Gastroesophageal sphincter (tissue), 4 donors: ENCODE data around the gene LMO7. TPM values are rescaled to one million over a fixed set of nuclear protein-coding genes. Genes with fewer than 3 reads are reported as not detected.

ENCODE experiments used
- ATAC-seq: fragments of 150-250 bp; one replicate; pipeline ENCODE4 v1.9.1; 2016; ENCODE audit warnings: mild to moderate bottlenecking, moderate library complexity
- H3K27ac ChIP-seq, 4 donors: fragments of 200-600 bp; sonication (generic) in 3 of 4; 1 replicate in 3 of 4; 2 replicates in 1 of 4; pipeline ENCODE4 v1.5.1; 2016 to 2019
- H3K27me3 ChIP-seq: fragments of 200-600 bp; sonication (generic); one replicate; pipeline ENCODE4 v1.5.1; 2019
- H3K36me3 ChIP-seq, 2 donors: fragments of 200-600 bp; sonication (generic); one replicate each; pipeline ENCODE4 v1.5.1; 2019; ENCODE audit warnings: control low read depth in 1 of 2
- H3K4me1 ChIP-seq, 3 donors: fragments of 200-600 bp; sonication (generic); 1 replicate in 2 of 3; 2 replicates in 1 of 3; pipeline ENCODE4 v1.5.1; 2016 to 2019; ENCODE audit warnings: control low read depth in 2 of 3
- H3K4me3 ChIP-seq, 2 donors: fragments of 200-600 bp; sonication (generic); one replicate each; pipeline ENCODE4 v1.5.1; 2019; ENCODE audit warnings: mild to moderate bottlenecking in 1 of 2, moderate library complexity in 1 of 2
- H3K9me3 ChIP-seq, 3 donors: fragments of 200-600 bp; sonication (generic); one replicate each; pipeline ENCODE4 v1.5.1; 2017 to 2019; ENCODE audit warnings: control low read depth in 2 of 3
- CTCF ChIP-seq, 4 experiments: fragments of 200-600 bp in 2 of 4; fragments of 450-650 bp in 2 of 4; sonication (generic) in 1 of 4; IDR thresholded peaks; one replicate each; pipeline ENCODE4 v1.5.1; 2017 to 2019; ENCODE audit warnings: antibody characterized with exemption in 4 of 4, mild to moderate bottlenecking in 2 of 4, moderate library complexity in 2 of 4
- EP300 ChIP-seq: sonication (generic); formaldehyde crosslinking; IDR thresholded peaks from one replicate; pipeline ENCODE4 v1.6.1; 2017; ENCODE audit warnings: antibody characterized with exemption, mild to moderate bottlenecking
- POLR2A ChIP-seq, 2 donors: fragments of 450-650 bp; IDR thresholded peaks; one replicate each; pipeline ENCODE4 v1.6.1; 2017; ENCODE audit warnings: antibody characterized with exemption in 2 of 2, mild to moderate bottlenecking in 2 of 2, moderate library complexity in 1 of 2
- POLR2AphosphoS5 ChIP-seq: sonication (generic); formaldehyde crosslinking; IDR thresholded peaks from one replicate; pipeline ENCODE4 v1.6.1; 2017; ENCODE audit warnings: antibody characterized with exemption
- WGBS, 2 donors: methylation state at CpG; one replicate each; pipeline ENCODE4 v1.1.5; 2018; ENCODE audit warnings: low coverage in 1 of 2; 5-methylcytosine and 5-hydroxymethylcytosine counted together
- total RNA-seq, 4 donors: library from RNA; depleted of rRNA; stranded (reverse); fragments of >200 nt; gene quantifications; one replicate each; pipeline ENCODE4 v1.1.0, GENCODE V29; 2016

Gene LMO7
- total RNA-seq, 4 donors from 2014 or later, result 15.1 to 45.0 (median 26.8) TPM

DNA sequence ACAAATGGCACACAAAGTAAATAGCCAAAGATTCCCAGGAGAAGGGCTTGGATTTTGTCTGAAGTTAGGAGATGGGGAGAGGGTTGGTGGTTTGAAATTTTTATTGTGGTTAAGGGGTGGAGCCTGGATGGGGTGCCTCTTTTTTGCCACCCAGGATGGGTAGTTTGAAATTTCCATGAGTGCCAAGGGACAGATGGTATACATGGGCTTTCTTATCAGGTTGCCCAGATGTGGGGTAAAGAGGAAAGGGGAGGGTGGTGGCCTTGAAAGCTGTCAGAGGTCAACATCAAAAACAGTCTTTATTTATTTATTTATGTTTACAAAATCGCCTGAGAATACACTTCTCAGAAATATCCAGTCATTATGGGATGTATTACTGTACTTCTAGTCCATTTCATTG, 46.2 kb downstream of the LMO7 start:
- TF ChIP-seq POLR2AphosphoS5 (no peak), CTCF (IDR thresholded peaks at IDR 0.05) (no peak), POLR2A (IDR thresholded peaks at IDR 0.05) (no peak), EP300 (no peak)
- Histone ChIP-seq H3K27ac (no peak overlapping the region), H3K9me3 (no peaks in the 10 kb centered on the region), H3K36me3 (no peaks in the 10 kb centered on the region), H3K4me1 (peaks cover 0 to 6% (median 0%) of the 10 kb centered on the region in 3 donors), H3K27me3 (no peaks in the 10 kb centered on the region), H3K4me3 (no peak overlapping the region)
- 63 to 71% methylated on average over 1 of the region's 1 CpG for WGBS, 2 donors
- ATAC-seq, result no peak

GRCh38 chr13:75685239-75685697, 49.1 kb downstream of the LMO7 start:
- H3K36me3 ChIP-seq, result no peaks in the 10 kb centered on the region
- no peak for TF ChIP-seq EP300
- peak in 1 of 4 experiments; percentile 21 for TF ChIP-seq CTCF (IDR thresholded peaks at IDR 0.05)
- WGBS, 2 donors, result 14 to 20% methylated on average over 1 to 2 of the region's 2 CpGs
- H3K4me3 ChIP-seq, result no peak overlapping the region
- no peak for ATAC-seq
- no peaks in the 10 kb centered on the region for H3K27me3 ChIP-seq
- peaks cover 0 to 6% (median 0%) of the 10 kb centered on the region in 3 donors for H3K4me1 ChIP-seq
- H3K9me3 ChIP-seq, result no peaks in the 10 kb centered on the region
- H3K27ac ChIP-seq, result no peak overlapping the region

DNA sequence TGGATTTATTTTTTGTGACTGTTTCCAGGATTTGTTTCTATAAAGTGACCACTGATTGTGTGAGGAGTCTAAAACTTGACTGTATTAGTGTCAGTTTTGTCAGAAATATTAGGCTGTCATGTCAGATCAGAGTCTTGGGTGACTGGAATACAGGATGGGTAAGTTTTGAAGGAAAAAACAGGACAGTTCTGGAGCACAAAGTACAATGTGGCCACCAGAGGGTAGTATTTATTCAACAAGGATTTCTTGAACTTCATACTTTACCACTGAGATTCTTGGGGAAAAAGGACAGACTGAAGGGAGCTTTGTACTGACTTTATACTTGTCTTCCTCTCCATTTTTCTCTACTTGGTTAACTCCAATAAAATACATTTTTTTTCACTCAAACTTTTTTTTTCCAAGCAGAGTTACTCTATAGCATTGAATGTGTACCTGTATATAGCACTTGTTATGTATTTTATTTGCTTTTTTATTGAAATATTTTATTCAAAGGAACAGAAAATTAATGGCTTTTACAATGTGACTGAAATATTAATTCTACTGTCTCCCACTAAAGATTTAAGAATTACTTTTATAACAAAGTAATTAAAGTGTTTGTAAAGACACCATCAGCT, 51.1 kb downstream of the LMO7 start:
- H3K4me3 ChIP-seq, result no peak overlapping the region
- H3K27ac ChIP-seq, result no peak overlapping the region
- peaks cover 0 to 6% (median 0%) of the 10 kb centered on the region in 3 donors for H3K4me1 ChIP-seq
- no peaks in the 10 kb centered on the region for H3K36me3 ChIP-seq
- no peak for ATAC-seq
- no peaks in the 10 kb centered on the region for H3K27me3 ChIP-seq
- TF ChIP-seq EP300 (no peak), CTCF (IDR thresholded peaks at IDR 0.05) (peak; percentile 24 to 47 (median 40)), POLR2AphosphoS5 (no peak)
- H3K9me3 ChIP-seq, result no peaks in the 10 kb centered on the region

GRCh38 chr13:75689686-75690085, 53.6 kb downstream of the LMO7 start:
- H3K4me3 ChIP-seq, result no peak overlapping the region
- no peak overlapping the region for H3K27ac ChIP-seq
- no peaks in the 10 kb centered on the region for H3K36me3 ChIP-seq
- no peaks in the 10 kb centered on the region for H3K9me3 ChIP-seq
- H3K4me1 ChIP-seq, result peaks cover 0 to 6% (median 0%) of the 10 kb centered on the region in 3 donors
- H3K27me3 ChIP-seq, result no peaks in the 10 kb centered on the region
- WGBS, 2 donors, result 93 to 94% methylated on average over 2 to 4 of the region's 5 CpGs
- no peak for TF ChIP-seq POLR2AphosphoS5
- TF ChIP-seq EP300, result no peak
- TF ChIP-seq CTCF (IDR thresholded peaks at IDR 0.05), result no peak
- no peak for TF ChIP-seq POLR2A (IDR thresholded peaks at IDR 0.05)
- ATAC-seq, result no peak

DNA sequence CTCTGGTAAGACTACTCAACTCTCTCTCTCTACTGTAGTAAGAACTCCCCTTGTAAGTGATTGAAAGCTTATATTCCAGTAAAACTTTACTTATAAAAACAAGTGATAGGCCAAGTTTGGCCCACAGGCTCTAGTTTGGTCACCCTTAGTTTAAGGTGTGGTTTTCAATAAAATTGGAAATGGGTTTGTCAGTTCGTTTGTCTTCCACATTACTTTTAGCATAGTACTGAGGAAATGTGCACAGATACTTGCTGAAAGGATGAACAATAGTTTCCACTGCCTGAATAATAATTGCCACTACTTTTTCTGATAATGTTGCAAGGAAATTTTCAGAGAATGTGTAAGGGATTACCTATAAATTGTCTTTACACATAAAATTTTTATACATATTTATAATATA, 54.5 kb downstream of the LMO7 start:
- no peaks in the 10 kb centered on the region for H3K9me3 ChIP-seq
- no peaks in the 10 kb centered on the region for H3K36me3 ChIP-seq
- H3K4me1 ChIP-seq, result no peaks in the 10 kb centered on the region
- WGBS, 2 donors, result 85% methylated on average over 1 of the region's 1 CpG; no CpG with 5 or more reads in 1 of the 2 donors
- ATAC-seq, result no peak
- no peak overlapping the region for H3K4me3 ChIP-seq
- H3K27ac ChIP-seq, result no peak overlapping the region
- no peak for TF ChIP-seq POLR2AphosphoS5
- no peak for TF ChIP-seq CTCF (IDR thresholded peaks at IDR 0.05)
- TF ChIP-seq EP300, result no peak
- no peak for TF ChIP-seq POLR2A (IDR thresholded peaks at IDR 0.05)
- no peaks in the 10 kb centered on the region for H3K27me3 ChIP-seq
